Measurements from ENCODE around the gene MICALL1.
A peak's percentile ranks its signal among the peaks of the same experiment; 100 is the strongest.

GRCh38 chr22:37933711-37934376 lies 27.7 kb downstream of the MICALL1 start:
- TF ChIP-seq, protein P1, sequence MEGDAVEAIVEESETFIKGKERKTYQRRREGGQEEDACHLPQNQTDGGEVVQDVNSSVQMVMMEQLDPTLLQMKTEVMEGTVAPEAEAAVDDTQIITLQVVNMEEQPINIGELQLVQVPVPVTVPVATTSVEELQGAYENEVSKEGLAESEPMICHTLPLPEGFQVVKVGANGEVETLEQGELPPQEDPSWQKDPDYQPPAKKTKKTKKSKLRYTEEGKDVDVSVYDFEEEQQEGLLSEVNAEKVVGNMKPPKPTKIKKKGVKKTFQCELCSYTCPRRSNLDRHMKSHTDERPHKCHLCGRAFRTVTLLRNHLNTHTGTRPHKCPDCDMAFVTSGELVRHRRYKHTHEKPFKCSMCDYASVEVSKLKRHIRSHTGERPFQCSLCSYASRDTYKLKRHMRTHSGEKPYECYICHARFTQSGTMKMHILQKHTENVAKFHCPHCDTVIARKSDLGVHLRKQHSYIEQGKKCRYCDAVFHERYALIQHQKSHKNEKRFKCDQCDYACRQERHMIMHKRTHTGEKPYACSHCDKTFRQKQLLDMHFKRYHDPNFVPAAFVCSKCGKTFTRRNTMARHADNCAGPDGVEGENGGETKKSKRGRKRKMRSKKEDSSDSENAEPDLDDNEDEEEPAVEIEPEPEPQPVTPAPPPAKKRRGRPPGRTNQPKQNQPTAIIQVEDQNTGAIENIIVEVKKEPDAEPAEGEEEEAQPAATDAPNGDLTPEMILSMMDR (IDR thresholded peaks at IDR 0.05): peak; percentile 99
- no peak for TF ChIP-seq ZFX (IDR thresholded peaks at IDR 0.05; ENCODE audit: borderline replicate concordance)
